GM19328 (cell line): ENCODE measurements around the gene IGF1R.
A peak's percentile ranks its signal among the peaks of the same experiment; 100 is the strongest.

Source experiments
- ATAC-seq: cut with Tn5 transposase; IDR thresholded peaks from one replicate; pipeline ENCODE4 v1.9.1; 2021; ENCODE audit warnings: mild to moderate bottlenecking, moderate library complexity; ENCODE audit not compliant: unreplicated experiment

Gene IGF1R

GRCh38 chr15:98767692-98768091 lies 119.4 kb downstream of the IGF1R start:
- ATAC-seq, result no peak

- ATAC-seq, result no peak
Measured at GRCh38 chr15:98769867-98770266, 121.5 kb downstream of the IGF1R start.

- ATAC-seq, result no peak
Measured at GRCh38 chr15:98770984-98771383, 122.6 kb downstream of the IGF1R start.

GRCh38 chr15:98771541-98771940 lies 123.2 kb downstream of the IGF1R start:
- ATAC-seq, result no peak

GRCh38 chr15:98772895-98773294 lies 124.6 kb downstream of the IGF1R start:
- ATAC-seq, result no peak

GRCh38 chr15:98773616-98774015 lies 125.3 kb downstream of the IGF1R start:
- no peak for ATAC-seq

- ATAC-seq, result no peak
Measured at GRCh38 chr15:98774756-98775497, 126.6 kb downstream of the IGF1R start.

- no peak for ATAC-seq
Measured at GRCh38 chr15:98775498-98776230, 127.3 kb downstream of the IGF1R start.

- no peak for ATAC-seq
Measured at GRCh38 chr15:98776607-98777281, 128.4 kb downstream of the IGF1R start.

GRCh38 chr15:98777426-98777825 lies 129.1 kb downstream of the IGF1R start:
- ATAC-seq, result no peak

- ATAC-seq, result no peak
Measured at GRCh38 chr15:98778263-98778959, 130.1 kb downstream of the IGF1R start.

GRCh38 chr15:98778960-98779359 lies 130.6 kb downstream of the IGF1R start:
- ATAC-seq, result no peak

GRCh38 chr15:98779463-98780071 lies 131.2 kb downstream of the IGF1R start:
- peak; percentile 76 for ATAC-seq

GRCh38 chr15:98781838-98782237 lies 133.5 kb downstream of the IGF1R start:
- ATAC-seq, result no peak

GRCh38 chr15:98782801-98783200 lies 134.5 kb downstream of the IGF1R start:
- no peak for ATAC-seq

- no peak for ATAC-seq
Measured at GRCh38 chr15:98785431-98785806, 137.1 kb downstream of the IGF1R start.

- no peak for ATAC-seq
Measured at GRCh38 chr15:98785807-98786621, 137.7 kb downstream of the IGF1R start.

GRCh38 chr15:98786717-98787116 lies 138.4 kb downstream of the IGF1R start:
- no peak for ATAC-seq

- no peak for ATAC-seq
Measured at GRCh38 chr15:98787194-98787593, 138.9 kb downstream of the IGF1R start.
